Mucosa of stomach (tissue), 1 donor: Measurements from ENCODE around the gene BTBD9.

ENCODE experiments used
- H3K27me3 ChIP-seq: one replicate; pipeline ENCODE4 v1.7.0; 2013; ENCODE audit warnings: mild to moderate bottlenecking, low read length; ENCODE audit not compliant: control insufficient read depth, insufficient read depth
- H3K36me3 ChIP-seq: one replicate; pipeline ENCODE4 v1.7.0; 2013; ENCODE audit warnings: low read length; ENCODE audit not compliant: control insufficient read depth, insufficient read depth
- H3K4me1 ChIP-seq: one replicate; pipeline ENCODE4 v1.7.0; 2013; ENCODE audit warnings: mild to moderate bottlenecking, low read length; ENCODE audit not compliant: control insufficient read depth, insufficient read depth
- H3K4me3 ChIP-seq: one replicate; pipeline ENCODE4 v1.7.0; 2013; ENCODE audit warnings: low read length
- H3K9ac ChIP-seq: one replicate; pipeline ENCODE4 v1.7.0; 2013; ENCODE audit warnings: mild to moderate bottlenecking, low read length, moderate library complexity
- H3K9me3 ChIP-seq: one replicate; pipeline ENCODE4 v1.7.0; 2013; ENCODE audit warnings: mild to moderate bottlenecking, low read length, moderate library complexity; ENCODE audit not compliant: control insufficient read depth
- donor health status: Pancreatic carcinoma.

The BTBD9 gene

GRCh38 chr6:38164671-38165108 is 475.0 kb downstream of the BTBD9 start:
- H3K9ac ChIP-seq: no peak overlapping the region
- H3K4me1 ChIP-seq: peaks cover 6% of the 10 kb centered on the region
- H3K4me3 ChIP-seq: no peak overlapping the region
- H3K27me3 ChIP-seq: no peaks in the 10 kb centered on the region
- no peaks in the 10 kb centered on the region for H3K9me3 ChIP-seq
- no peaks in the 10 kb centered on the region for H3K36me3 ChIP-seq

- Histone ChIP-seq H3K9me3 (no peaks in the 10 kb centered on the region), H3K9ac (no peak overlapping the region), H3K36me3 (no peaks in the 10 kb centered on the region), H3K4me3 (no peak overlapping the region), H3K27me3 (no peaks in the 10 kb centered on the region), H3K4me1 (peaks cover 6% of the 10 kb centered on the region)
Observed at GRCh38 chr6:38164131-38164481, 475.6 kb downstream of the BTBD9 start.

GRCh38 chr6:38163186-38164130 is 476.3 kb downstream of the BTBD9 start:
- Histone ChIP-seq H3K9ac (no peak overlapping the region), H3K9me3 (no peaks in the 10 kb centered on the region), H3K27me3 (no peaks in the 10 kb centered on the region), H3K4me3 (no peak overlapping the region), H3K4me1 (peaks cover 6% of the 10 kb centered on the region), H3K36me3 (no peaks in the 10 kb centered on the region)

GRCh38 chr6:38162493-38163185 is 477.1 kb downstream of the BTBD9 start:
- Histone ChIP-seq H3K27me3 (no peaks in the 10 kb centered on the region), H3K36me3 (no peaks in the 10 kb centered on the region), H3K4me1 (peaks cover 6% of the 10 kb centered on the region), H3K9ac (no peak overlapping the region), H3K4me3 (no peak overlapping the region), H3K9me3 (no peaks in the 10 kb centered on the region)

GRCh38 chr6:38161754-38162492 is 477.8 kb downstream of the BTBD9 start:
- Histone ChIP-seq H3K9ac (no peak overlapping the region), H3K9me3 (no peaks in the 10 kb centered on the region), H3K36me3 (no peaks in the 10 kb centered on the region), H3K4me3 (no peak overlapping the region), H3K27me3 (no peaks in the 10 kb centered on the region), H3K4me1 (peaks cover 6% of the 10 kb centered on the region)

GRCh38 chr6:38161331-38161730 is 478.4 kb downstream of the BTBD9 start:
- Histone ChIP-seq H3K4me1 (peaks cover 6% of the 10 kb centered on the region), H3K9ac (no peak overlapping the region), H3K9me3 (no peaks in the 10 kb centered on the region), H3K27me3 (no peaks in the 10 kb centered on the region), H3K4me3 (no peak overlapping the region), H3K36me3 (no peaks in the 10 kb centered on the region)

- H3K9ac ChIP-seq: no peak overlapping the region
- no peak overlapping the region for H3K4me3 ChIP-seq
- peaks cover 6% of the 10 kb centered on the region for H3K4me1 ChIP-seq
- no peaks in the 10 kb centered on the region for H3K9me3 ChIP-seq
- no peaks in the 10 kb centered on the region for H3K36me3 ChIP-seq
- no peaks in the 10 kb centered on the region for H3K27me3 ChIP-seq
Observed at GRCh38 chr6:38160831-38161230, 478.9 kb downstream of the BTBD9 start.

GRCh38 chr6:38159596-38159995 is 480.1 kb downstream of the BTBD9 start:
- Histone ChIP-seq H3K4me3 (no peak overlapping the region), H3K36me3 (no peaks in the 10 kb centered on the region), H3K9ac (no peak overlapping the region), H3K4me1 (peaks cover 6% of the 10 kb centered on the region), H3K9me3 (no peaks in the 10 kb centered on the region), H3K27me3 (no peaks in the 10 kb centered on the region)

- Histone ChIP-seq H3K36me3 (no peaks in the 10 kb centered on the region), H3K27me3 (no peaks in the 10 kb centered on the region), H3K9ac (no peak overlapping the region), H3K4me1 (peaks cover 2% of the 10 kb centered on the region), H3K4me3 (no peak overlapping the region), H3K9me3 (no peaks in the 10 kb centered on the region)
Observed at GRCh38 chr6:38158762-38159350, 480.9 kb downstream of the BTBD9 start.

- Histone ChIP-seq H3K27me3 (no peaks in the 10 kb centered on the region), H3K4me1 (no peaks in the 10 kb centered on the region), H3K36me3 (no peaks in the 10 kb centered on the region), H3K9ac (no peak overlapping the region), H3K9me3 (no peaks in the 10 kb centered on the region), H3K4me3 (no peak overlapping the region)
Observed at GRCh38 chr6:38157905-38158304, 481.8 kb downstream of the BTBD9 start.

- Histone ChIP-seq H3K9me3 (no peaks in the 10 kb centered on the region), H3K36me3 (no peaks in the 10 kb centered on the region), H3K27me3 (no peaks in the 10 kb centered on the region), H3K4me3 (no peak overlapping the region), H3K4me1 (no peaks in the 10 kb centered on the region), H3K9ac (no peak overlapping the region)
Observed at GRCh38 chr6:38156818-38157565, 482.7 kb downstream of the BTBD9 start.
